ENCODE measurements around the gene DZANK1. TPM values are rescaled to one million over a fixed set of nuclear protein-coding genes. Genes with fewer than 3 reads are reported as not detected.

Gene DZANK1
- 1 to 10 TPM; 1.6 TPM for total RNA-seq

DNA sequence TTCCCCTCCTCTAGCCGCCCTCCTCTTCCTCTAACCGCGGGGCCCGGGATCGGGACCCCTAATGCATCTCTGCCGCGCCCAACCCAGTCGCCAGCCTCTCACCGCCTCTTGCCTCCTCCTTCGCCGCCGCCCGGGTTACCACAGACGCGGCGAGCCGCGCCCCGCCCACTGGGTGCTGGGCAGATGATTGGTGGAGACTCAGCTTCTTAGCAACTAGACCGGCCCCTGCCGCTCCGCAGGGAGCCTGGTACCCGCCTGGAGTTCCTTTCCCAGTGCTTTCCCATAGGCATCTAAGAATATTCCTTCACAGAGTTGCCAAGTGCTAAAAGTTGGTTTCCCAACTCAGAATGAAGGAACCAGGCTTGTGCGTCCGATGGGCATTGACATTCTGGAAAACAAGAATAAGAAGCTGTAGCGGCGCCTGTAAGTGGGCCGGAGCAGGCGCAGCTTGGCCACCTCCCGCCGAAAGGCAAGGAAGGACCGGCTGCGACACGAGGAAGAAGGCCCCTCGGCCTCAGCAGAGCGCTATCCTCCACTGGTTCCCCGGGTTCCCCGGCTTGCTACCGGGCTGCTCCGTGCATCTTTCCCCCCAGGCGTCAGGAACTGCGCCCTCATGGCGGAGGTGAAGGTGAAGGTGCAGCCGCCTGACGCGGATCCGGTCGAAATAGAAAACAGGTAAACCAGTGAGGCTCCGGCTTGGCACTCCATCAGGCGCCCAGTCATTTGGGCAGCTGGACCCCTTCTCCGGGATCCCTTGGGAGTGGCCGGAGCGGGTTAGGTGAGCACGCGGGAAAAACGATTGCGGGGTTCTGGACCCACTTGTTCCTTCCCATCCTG is at the start of gene DZANK1, which contains the start of gene POLR3F:
TSS of gene DZANK1 (minus strand) at position 137 of the 837 bp plus-strand sequence. CDS start 1,672 bp downstream, outside the sequence.
TSS of gene POLR3F (plus strand) at position 497 of the 837 bp plus-strand sequence. CDS start at position 614, 117 bp downstream.
- Histone ChIP-seq H3K4me3 (peak within 1 kb of the TSS; percentile 51 to 91), H3K4me1 (peaks cover 17% of the 10 kb centered on the region), H3K27me3 (no peaks in the 10 kb centered on the region), H3K27ac (peak within 1 kb of the TSS; percentile 81 to 95 (median 90)), H3K36me3 (replicated peaks in 1 of 2; ENCODE audit: insufficient read depth in 1 of 2, low read depth in 2 of 2) (no peaks in the 10 kb centered on the region), H3K9me3 (no peaks in the 10 kb centered on the region)
- peak; percentile 100 for ATAC-seq
- intact Hi-C loops (cut with DNase I): no loop called here
- peak; percentile 93 to 97 (median 96) for DNase-seq
- 0 to 1% methylated on average over 26 to 57 of the region's 57 CpGs for WGBS, 2 donors
- peak; percentile 8 to 76 (median 65) for TF ChIP-seq POLR2A (IDR thresholded peaks at IDR 0.05)
- TF ChIP-seq, protein P1, sequence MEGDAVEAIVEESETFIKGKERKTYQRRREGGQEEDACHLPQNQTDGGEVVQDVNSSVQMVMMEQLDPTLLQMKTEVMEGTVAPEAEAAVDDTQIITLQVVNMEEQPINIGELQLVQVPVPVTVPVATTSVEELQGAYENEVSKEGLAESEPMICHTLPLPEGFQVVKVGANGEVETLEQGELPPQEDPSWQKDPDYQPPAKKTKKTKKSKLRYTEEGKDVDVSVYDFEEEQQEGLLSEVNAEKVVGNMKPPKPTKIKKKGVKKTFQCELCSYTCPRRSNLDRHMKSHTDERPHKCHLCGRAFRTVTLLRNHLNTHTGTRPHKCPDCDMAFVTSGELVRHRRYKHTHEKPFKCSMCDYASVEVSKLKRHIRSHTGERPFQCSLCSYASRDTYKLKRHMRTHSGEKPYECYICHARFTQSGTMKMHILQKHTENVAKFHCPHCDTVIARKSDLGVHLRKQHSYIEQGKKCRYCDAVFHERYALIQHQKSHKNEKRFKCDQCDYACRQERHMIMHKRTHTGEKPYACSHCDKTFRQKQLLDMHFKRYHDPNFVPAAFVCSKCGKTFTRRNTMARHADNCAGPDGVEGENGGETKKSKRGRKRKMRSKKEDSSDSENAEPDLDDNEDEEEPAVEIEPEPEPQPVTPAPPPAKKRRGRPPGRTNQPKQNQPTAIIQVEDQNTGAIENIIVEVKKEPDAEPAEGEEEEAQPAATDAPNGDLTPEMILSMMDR (IDR thresholded peaks at IDR 0.05): no peak

DNA sequence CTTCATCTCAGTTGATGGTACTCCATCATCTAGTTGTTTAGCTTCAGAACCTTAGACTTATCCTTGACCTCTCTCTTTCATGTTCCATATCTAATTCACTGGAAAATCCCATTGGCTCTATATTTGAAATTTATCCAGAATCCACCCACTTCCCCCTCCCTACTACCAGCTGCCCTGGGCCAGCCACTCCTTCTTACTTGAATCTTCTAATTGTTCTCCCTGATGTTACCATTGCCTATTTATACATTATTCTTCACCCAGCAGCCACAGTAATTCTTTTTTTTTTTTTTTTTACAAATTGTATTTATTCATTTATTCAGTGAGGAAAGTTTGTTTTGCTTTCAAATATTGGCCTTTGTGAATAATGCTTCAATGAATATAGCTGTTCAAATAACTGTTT is 49.1 kb upstream of the DZANK1 start:
- Histone ChIP-seq H3K4me1 (peaks cover 34% of the 10 kb centered on the region), H3K27ac (no peak overlapping the region), H3K36me3 (replicated peaks in 1 of 2; ENCODE audit: insufficient read depth in 1 of 2, low read depth in 2 of 2) (peaks cover 0 to 4% of the 10 kb centered on the region in 2 donors), H3K9me3 (no peaks in the 10 kb centered on the region), H3K27me3 (no peaks in the 10 kb centered on the region), H3K4me3 (no peak overlapping the region)
- intact Hi-C loops (cut with DNase I): no loop called here
- TF ChIP-seq, protein P1 (IDR thresholded peaks at IDR 0.05): no peak
- TF ChIP-seq POLR2A (IDR thresholded peaks at IDR 0.05): no peak
- DNase-seq: no peak
- no peak for ATAC-seq

DNA sequence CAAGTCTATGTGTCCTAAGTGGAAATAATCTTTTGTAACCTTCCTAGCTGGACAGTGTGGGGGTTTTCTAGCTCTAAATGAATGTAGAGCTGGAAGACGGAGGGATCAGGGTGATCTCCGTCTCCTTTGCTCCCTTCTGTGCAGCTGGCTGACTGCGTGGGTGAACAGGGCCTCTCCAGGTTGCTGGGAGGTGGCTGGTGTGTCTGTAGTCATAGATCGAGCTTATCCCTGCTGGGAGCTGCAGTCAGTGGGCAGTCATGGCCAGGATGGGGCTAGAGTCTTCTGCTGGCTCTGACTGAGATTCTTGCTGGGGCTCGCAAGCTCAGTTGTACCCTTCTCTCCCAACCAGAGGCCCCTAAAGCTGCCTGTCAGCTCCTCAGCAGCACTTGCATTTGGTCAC is 47.3 kb upstream of the DZANK1 start:
- peaks cover 52% of the 10 kb centered on the region for H3K4me1 ChIP-seq
- TF ChIP-seq POLR2A (IDR thresholded peaks at IDR 0.05): no peak
- TF ChIP-seq, protein P1 (IDR thresholded peaks at IDR 0.05): no peak
- ATAC-seq (no peak), DNase-seq (no peak)
- WGBS, 2 donors: 80 to 81% methylated on average over 4 to 5 of the region's 5 CpGs
- intact Hi-C loops (cut with DNase I): no loop called here
- H3K4me3 ChIP-seq: no peak overlapping the region
- H3K9me3 ChIP-seq: no peaks in the 10 kb centered on the region
- no peaks in the 10 kb centered on the region for H3K27me3 ChIP-seq
- H3K36me3 ChIP-seq (replicated peaks in 1 of 2; ENCODE audit: insufficient read depth in 1 of 2, low read depth in 2 of 2): peaks cover 0 to 6% of the 10 kb centered on the region in 2 donors
- H3K27ac ChIP-seq: no peak overlapping the region

DNA sequence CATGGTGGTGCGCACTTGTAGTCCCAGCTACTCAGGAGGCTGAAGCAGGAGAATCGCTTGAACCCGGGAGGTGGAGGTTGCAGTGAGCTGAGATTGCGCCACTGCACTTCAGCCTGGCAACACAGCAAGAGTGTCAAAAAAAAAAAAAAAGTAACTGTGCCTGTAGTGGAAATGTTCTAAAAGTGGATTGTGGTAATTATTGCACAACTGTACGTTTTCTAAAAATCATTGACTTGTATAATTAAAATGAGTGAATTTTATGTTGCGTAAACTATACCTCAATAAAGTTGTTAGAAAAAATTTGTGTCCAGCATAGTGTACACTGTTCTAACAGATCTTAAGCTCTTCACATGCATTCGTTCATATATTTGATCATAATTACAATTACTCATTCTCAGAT is 46.4 kb upstream of the DZANK1 start:
- no peak for ATAC-seq
- intact Hi-C loops (cut with DNase I): no loop called here
- no peak for TF ChIP-seq POLR2A (IDR thresholded peaks at IDR 0.05)
- TF ChIP-seq, protein P1 (IDR thresholded peaks at IDR 0.05): no peak
- 81 to 86% methylated on average over 7 of the region's 7 CpGs for WGBS, 2 donors
- Histone ChIP-seq H3K36me3 (replicated peaks in 1 of 2; ENCODE audit: insufficient read depth in 1 of 2, low read depth in 2 of 2) (peaks cover 0 to 6% of the 10 kb centered on the region in 2 donors), H3K4me1 (peaks cover 57% of the 10 kb centered on the region), H3K4me3 (no peak overlapping the region), H3K9me3 (no peaks in the 10 kb centered on the region), H3K27ac (no peak overlapping the region), H3K27me3 (no peaks in the 10 kb centered on the region)
- no peak for DNase-seq
